Measurements from ENCODE around the gene ACIN1.

Gene ACIN1

GRCh38 chr14:23053426-23053825 lies 41.5 kb downstream of the ACIN1 start:
- TF ChIP-seq, protein P1, sequence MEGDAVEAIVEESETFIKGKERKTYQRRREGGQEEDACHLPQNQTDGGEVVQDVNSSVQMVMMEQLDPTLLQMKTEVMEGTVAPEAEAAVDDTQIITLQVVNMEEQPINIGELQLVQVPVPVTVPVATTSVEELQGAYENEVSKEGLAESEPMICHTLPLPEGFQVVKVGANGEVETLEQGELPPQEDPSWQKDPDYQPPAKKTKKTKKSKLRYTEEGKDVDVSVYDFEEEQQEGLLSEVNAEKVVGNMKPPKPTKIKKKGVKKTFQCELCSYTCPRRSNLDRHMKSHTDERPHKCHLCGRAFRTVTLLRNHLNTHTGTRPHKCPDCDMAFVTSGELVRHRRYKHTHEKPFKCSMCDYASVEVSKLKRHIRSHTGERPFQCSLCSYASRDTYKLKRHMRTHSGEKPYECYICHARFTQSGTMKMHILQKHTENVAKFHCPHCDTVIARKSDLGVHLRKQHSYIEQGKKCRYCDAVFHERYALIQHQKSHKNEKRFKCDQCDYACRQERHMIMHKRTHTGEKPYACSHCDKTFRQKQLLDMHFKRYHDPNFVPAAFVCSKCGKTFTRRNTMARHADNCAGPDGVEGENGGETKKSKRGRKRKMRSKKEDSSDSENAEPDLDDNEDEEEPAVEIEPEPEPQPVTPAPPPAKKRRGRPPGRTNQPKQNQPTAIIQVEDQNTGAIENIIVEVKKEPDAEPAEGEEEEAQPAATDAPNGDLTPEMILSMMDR (conservative IDR thresholded peaks at IDR 0.05; ENCODE audit: low read depth, low read length) = no peak
- no peak overlapping the region for H3K4me3 ChIP-seq (ENCODE audit: low read length)
- DNase-seq (ENCODE audit: low read depth) = no peak

DNA sequence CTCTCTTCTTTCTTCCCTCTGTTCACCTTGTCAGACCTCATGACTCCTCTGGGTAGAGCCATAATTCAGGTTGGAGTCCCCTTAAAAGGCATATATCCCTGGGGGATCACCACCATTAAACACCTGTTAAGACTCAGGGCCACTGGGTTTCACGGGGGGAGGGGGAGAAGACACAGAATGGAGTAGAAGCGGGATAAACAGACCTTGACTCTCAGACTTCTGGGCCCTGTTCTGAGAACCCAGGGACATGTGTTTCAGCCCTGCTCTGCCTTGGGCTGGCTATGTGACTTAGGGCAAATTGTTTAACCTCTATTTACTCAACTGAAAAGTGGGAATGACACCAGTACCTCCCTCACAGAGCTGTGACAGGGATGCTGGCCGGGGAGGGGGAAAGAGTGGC lies 42.3 kb downstream of the ACIN1 start:
- H3K4me3 ChIP-seq (ENCODE audit: low read length) = no peak overlapping the region
- no peak for DNase-seq (ENCODE audit: low read depth)
- TF ChIP-seq, protein P1 (conservative IDR thresholded peaks at IDR 0.05; ENCODE audit: low read depth, low read length) = no peak

DNA sequence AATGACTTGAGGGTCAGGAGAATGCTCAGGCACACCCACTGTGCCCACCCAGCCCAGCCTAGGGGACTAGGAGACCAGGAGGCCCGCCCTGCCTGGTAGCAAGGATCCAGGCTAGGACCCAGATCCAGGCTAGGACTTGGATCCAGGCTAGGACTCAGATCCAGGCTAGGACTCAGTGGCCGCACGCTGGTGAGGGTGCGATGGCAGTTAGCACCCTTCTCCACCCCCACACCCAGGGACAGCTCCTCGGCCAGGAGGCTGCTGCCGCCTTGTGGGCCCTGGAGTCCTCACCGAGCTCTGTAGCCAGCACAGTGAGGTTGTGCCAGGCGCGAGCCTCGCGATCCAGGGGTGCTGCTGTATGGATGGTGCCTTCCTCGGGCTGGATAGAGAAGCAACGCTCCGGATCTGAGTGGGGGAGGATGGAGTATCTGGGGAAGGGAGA lies 42.7 kb downstream of the ACIN1 start:
- TF ChIP-seq, protein P1 (conservative IDR thresholded peaks at IDR 0.05; ENCODE audit: low read depth, low read length) = peak; percentile 66
- H3K4me3 ChIP-seq (ENCODE audit: low read length) = no peak overlapping the region
- no peak for DNase-seq (ENCODE audit: low read depth)

GRCh38 chr14:23051141-23052057 lies 43.5 kb downstream of the ACIN1 start:
- H3K4me3 ChIP-seq (ENCODE audit: low read length) = no peak overlapping the region
- TF ChIP-seq, protein P1 (conservative IDR thresholded peaks at IDR 0.05; ENCODE audit: low read depth, low read length) = no peak
- DNase-seq (ENCODE audit: low read depth) = no peak

- DNase-seq (ENCODE audit: low read depth) = no peak
These were observed 45.9 kb downstream of the ACIN1 start for GRCh38 chr14:23049011-23049410.

DNA sequence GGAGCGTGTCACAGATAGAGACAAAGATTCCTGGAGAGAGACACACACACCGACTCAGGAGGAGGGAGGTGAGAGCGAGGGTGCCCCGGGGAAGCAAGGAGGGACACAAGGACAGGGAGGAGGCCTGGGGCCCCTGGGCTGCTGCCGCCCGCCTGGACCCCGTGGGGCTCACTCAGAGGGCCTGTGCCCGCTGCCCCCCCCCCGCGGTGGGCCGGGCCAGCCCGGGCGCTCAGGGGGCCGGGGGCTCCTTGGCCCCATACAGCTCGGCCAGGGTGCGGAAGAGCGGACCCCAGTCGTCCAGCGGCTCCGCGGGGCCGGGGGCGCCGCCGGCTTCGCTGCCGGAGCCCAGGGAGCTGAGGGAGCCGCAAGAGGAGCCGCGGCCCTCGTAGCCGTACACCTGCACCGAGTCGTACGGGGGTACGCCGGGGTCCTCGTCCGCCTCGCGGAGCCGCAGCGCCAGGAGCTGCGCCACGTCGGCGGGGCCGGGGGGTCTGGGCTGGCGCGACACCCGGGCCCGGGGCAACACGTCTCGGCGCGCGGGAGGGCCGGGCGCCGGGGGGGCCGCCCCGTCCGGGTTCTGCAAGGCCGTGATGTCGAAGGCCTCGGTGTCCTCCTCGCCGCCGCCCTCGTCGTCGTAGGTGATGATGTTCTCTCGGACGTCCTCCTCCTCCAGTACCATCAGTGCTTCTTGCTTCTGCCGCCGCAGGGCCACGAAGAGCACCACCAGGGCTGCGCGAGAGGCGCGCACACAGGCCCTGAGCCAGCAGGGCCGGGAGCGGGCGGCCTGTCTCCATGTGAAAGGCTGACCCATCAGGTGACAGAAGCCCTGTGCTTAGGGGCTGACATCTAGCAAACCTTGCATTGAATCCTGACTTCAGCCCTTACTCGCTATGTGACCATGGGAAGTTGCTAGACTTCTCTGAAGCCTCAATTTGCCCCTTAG lies 46.9 kb downstream of the ACIN1 start:
- DNase-seq (ENCODE audit: low read depth) = no peak
- TF ChIP-seq, protein P1 (conservative IDR thresholded peaks at IDR 0.05; ENCODE audit: low read depth, low read length) = no peak
- no peak overlapping the region for H3K4me3 ChIP-seq (ENCODE audit: low read length)

More at GRCh38 chr14:23049011-23049410, 45.9 kb downstream of the ACIN1 start:
- TF ChIP-seq, protein P1 (conservative IDR thresholded peaks at IDR 0.05; ENCODE audit: low read depth, low read length) = no peak
- no peak overlapping the region for H3K4me3 ChIP-seq (ENCODE audit: low read length)

Data from retinal pigment epithelial cell (primary cell).